ENCODE measurements around the gene RBM26.

Gene RBM26

GRCh38 chr13:79423801-79424642, 18.0 kb upstream of the RBM26 start:
- peak; percentile 4 for DNase-seq

GRCh38 chr13:79423340-79423739, 17.3 kb upstream of the RBM26 start:
- no peak for DNase-seq

- DNase-seq = no peak
Measured at GRCh38 chr13:79419365-79419764, 13.3 kb upstream of the RBM26 start.

GRCh38 chr13:79417741-79418140, 11.7 kb upstream of the RBM26 start:
- DNase-seq = no peak

- DNase-seq = no peak
Measured at GRCh38 chr13:79413521-79413920, 7.5 kb upstream of the RBM26 start.

- DNase-seq = no peak
Measured at GRCh38 chr13:79409828-79410227, 3.8 kb upstream of the RBM26 start.

GRCh38 chr13:79407349-79407979, 1.4 kb upstream of the RBM26 start:
- DNase-seq = no peak

GRCh38 chr13:79406597-79406908, 498 bp upstream of the RBM26 start:
- DNase-seq = no peak

GRCh38 chr13:79405501-79405830, 589 bp downstream of the RBM26 start:
- DNase-seq = no peak

- no peak for DNase-seq
Measured at GRCh38 chr13:79404985-79405384, 1.1 kb downstream of the RBM26 start.

- DNase-seq = no peak
Measured at GRCh38 chr13:79404361-79404760, 1.7 kb downstream of the RBM26 start.

GRCh38 chr13:79403113-79403512, 2.9 kb downstream of the RBM26 start:
- DNase-seq = no peak

GRCh38 chr13:79402679-79403078, 3.4 kb downstream of the RBM26 start:
- no peak for DNase-seq

GRCh38 chr13:79402074-79402635, 3.9 kb downstream of the RBM26 start:
- DNase-seq = no peak

GRCh38 chr13:79401259-79402070, 4.6 kb downstream of the RBM26 start:
- DNase-seq = no peak

- DNase-seq = no peak
Measured at GRCh38 chr13:79398915-79399314, 7.1 kb downstream of the RBM26 start.

- no peak for DNase-seq
Measured at GRCh38 chr13:79398127-79398526, 7.9 kb downstream of the RBM26 start.

- DNase-seq = no peak
Measured at GRCh38 chr13:79395881-79396280, 10.2 kb downstream of the RBM26 start.

GRCh38 chr13:79393564-79394249, 12.3 kb downstream of the RBM26 start:
- DNase-seq = no peak

GRCh38 chr13:79392882-79393563, 13.0 kb downstream of the RBM26 start:
- no peak for DNase-seq

GRCh38 chr13:79389026-79389425, 17.0 kb downstream of the RBM26 start:
- DNase-seq = no peak

GRCh38 chr13:79387853-79388252, 18.2 kb downstream of the RBM26 start:
- no peak for DNase-seq

Measured in SHP77 treated with DMSO at 0.1 percent for 48 hours (cell line).